Mesendoderm (in vitro differentiated cells): ENCODE measurements around the gene RNF11.

Experiments used
- DNase-seq: peaks from one replicate; pipeline ENCODE4 v3.0.0; 2013
- H2AK5ac ChIP-seq: 2 replicates; pipeline ENCODE4 v1.6.1; 2013; ENCODE audit warnings: low read length, inconsistent platforms
- H2BK120ac ChIP-seq: 2 replicates; pipeline ENCODE4 v1.6.1; 2013; ENCODE audit warnings: low read depth, mild to moderate bottlenecking, low read length, moderate library complexity, mixed read lengths
- H2BK15ac ChIP-seq: replicated peaks from 2 replicates; pipeline ENCODE4 v1.6.1; 2013; ENCODE audit warnings: low read depth, mild to moderate bottlenecking, moderate library complexity
- H2BK5ac ChIP-seq: 2 replicates; pipeline ENCODE4 v1.6.1; 2013; ENCODE audit warnings: low read length, inconsistent platforms
- H3K18ac ChIP-seq: 2 replicates; pipeline ENCODE4 v1.6.1; 2013; ENCODE audit warnings: mild to moderate bottlenecking, low read length, mixed read lengths
- H3K23ac ChIP-seq: one replicate; pipeline ENCODE4 v1.6.1; 2013; ENCODE audit warnings: low read length
- H3K27ac ChIP-seq: 2 replicates; pipeline ENCODE4 v1.5.1; 2013; ENCODE audit warnings: low read depth, mild to moderate bottlenecking, inconsistent platforms, low read length, moderate library complexity
- H3K27me3 ChIP-seq: 2 replicates; pipeline ENCODE4 v1.6.1; 2013; ENCODE audit warnings: low read length, control low read depth, mild to moderate bottlenecking, inconsistent platforms; ENCODE audit not compliant: insufficient read depth, poor library complexity
- H3K36me3 ChIP-seq: 2 replicates; pipeline ENCODE4 v1.6.1; 2013; ENCODE audit warnings: low read length, inconsistent platforms; ENCODE audit not compliant: control insufficient read depth, insufficient read depth
- H3K4ac ChIP-seq: one replicate; pipeline ENCODE4 v1.6.1; 2013; ENCODE audit warnings: low read depth, mild to moderate bottlenecking, low read length, moderate library complexity
- H3K4me1 ChIP-seq: 2 replicates; pipeline ENCODE4 v1.6.1; 2013; ENCODE audit warnings: low read depth, low read length, inconsistent platforms; ENCODE audit not compliant: control insufficient read depth
- H3K4me2 ChIP-seq: 2 replicates; pipeline ENCODE4 v1.6.1; 2013; ENCODE audit warnings: low read length
- H3K4me3 ChIP-seq: 2 replicates; pipeline ENCODE4 v1.5.1; 2013; ENCODE audit warnings: mild to moderate bottlenecking, low read length
- H3K56ac ChIP-seq: one replicate; pipeline ENCODE4 v1.6.1; 2013; ENCODE audit warnings: low read length
- H3K79me1 ChIP-seq: 2 replicates; pipeline ENCODE4 v1.6.1; 2013; ENCODE audit warnings: low read length, inconsistent platforms
- H3K79me2 ChIP-seq: 2 replicates; pipeline ENCODE4 v1.6.1; 2013; ENCODE audit warnings: mild to moderate bottlenecking, low read length; ENCODE audit not compliant: control insufficient read depth, insufficient read depth
- H3K9ac ChIP-seq: 2 replicates; pipeline ENCODE4 v1.6.1; 2013; ENCODE audit warnings: low read length, inconsistent platforms
- H4K5ac ChIP-seq: one replicate; pipeline ENCODE4 v1.6.1; 2013; ENCODE audit warnings: low read length
- H4K8ac ChIP-seq: one replicate; pipeline ENCODE4 v1.6.1; 2013; ENCODE audit warnings: low read depth, mild to moderate bottlenecking, control low read depth, low read length, moderate library complexity
- WGBS: extraction: QIAGEN DNeasy Blood & Tissue Kit; methylation state at CpG from one replicate; pipeline ENCODE4 v1.1.7; 2013; ENCODE audit warnings: low lambda C conversion rate, missing lambda C conversion rate; ENCODE audit not compliant: insufficient coverage; ENCODE audit errors: extremely low coverage; 5-methylcytosine and 5-hydroxymethylcytosine counted together

The RNF11 gene

DNA sequence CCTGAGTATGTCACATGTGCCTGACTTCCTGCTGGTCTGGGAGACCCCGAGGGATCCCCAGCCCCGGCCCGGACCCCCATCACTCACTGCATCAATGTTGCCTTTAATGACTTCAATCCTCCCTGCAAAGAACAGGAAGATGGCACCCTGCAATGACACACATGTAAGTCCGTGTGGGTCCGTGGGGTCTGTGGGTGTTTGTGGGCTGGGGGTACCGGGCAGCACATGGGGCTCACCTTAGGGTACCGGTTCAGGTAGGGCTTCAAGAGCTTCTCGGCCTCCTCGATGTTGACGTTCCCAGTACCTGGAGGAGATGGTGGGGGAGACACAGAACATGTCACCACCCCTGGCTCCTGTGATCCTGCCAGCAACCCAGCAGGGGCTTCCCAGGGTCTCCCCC, 66.2 kb downstream of the RNF11 start:
- no peak for DNase-seq
- Histone ChIP-seq H3K9ac (no peak overlapping the region), H3K4ac (no peak overlapping the region), H3K4me2 (no peak overlapping the region), H2BK15ac (no peak overlapping the region), H3K4me1 (no peaks in the 10 kb centered on the region), H3K79me2 (no peaks in the 10 kb centered on the region), H3K36me3 (no peaks in the 10 kb centered on the region), H3K56ac (no peak overlapping the region), H3K23ac (no peak overlapping the region), H4K8ac (no peak overlapping the region), H3K79me1 (no peaks in the 10 kb centered on the region), H3K27me3 (no peaks in the 10 kb centered on the region), H3K4me3 (no peak overlapping the region), H2AK5ac (no peak overlapping the region), H4K5ac (no peak overlapping the region), H3K18ac (no peak overlapping the region), H2BK5ac (no peak overlapping the region), H3K27ac (no peak overlapping the region), H2BK120ac (no peak overlapping the region)
- no CpG with 5 or more reads among the region's 10 CpGs for WGBS

GRCh38 chr1:51302746-51303145, 66.7 kb downstream of the RNF11 start:
- H3K23ac ChIP-seq, result no peak overlapping the region
- H3K4ac ChIP-seq, result no peak overlapping the region
- no peak overlapping the region for H2BK15ac ChIP-seq
- H3K36me3 ChIP-seq, result no peaks in the 10 kb centered on the region
- H2BK5ac ChIP-seq, result no peak overlapping the region
- H3K79me2 ChIP-seq, result no peaks in the 10 kb centered on the region
- H3K56ac ChIP-seq, result no peak overlapping the region
- no peaks in the 10 kb centered on the region for H3K27me3 ChIP-seq
- no peak overlapping the region for H2BK120ac ChIP-seq
- H3K4me2 ChIP-seq, result no peak overlapping the region
- no peak overlapping the region for H3K18ac ChIP-seq
- H3K27ac ChIP-seq, result no peak overlapping the region
- H2AK5ac ChIP-seq, result no peak overlapping the region
- no peak overlapping the region for H4K5ac ChIP-seq
- DNase-seq, result no peak
- no peak overlapping the region for H4K8ac ChIP-seq
- WGBS, result no CpG with 5 or more reads among the region's 7 CpGs
- no peaks in the 10 kb centered on the region for H3K4me1 ChIP-seq
- no peak overlapping the region for H3K4me3 ChIP-seq
- H3K79me1 ChIP-seq, result no peaks in the 10 kb centered on the region
- H3K9ac ChIP-seq, result no peak overlapping the region

DNA sequence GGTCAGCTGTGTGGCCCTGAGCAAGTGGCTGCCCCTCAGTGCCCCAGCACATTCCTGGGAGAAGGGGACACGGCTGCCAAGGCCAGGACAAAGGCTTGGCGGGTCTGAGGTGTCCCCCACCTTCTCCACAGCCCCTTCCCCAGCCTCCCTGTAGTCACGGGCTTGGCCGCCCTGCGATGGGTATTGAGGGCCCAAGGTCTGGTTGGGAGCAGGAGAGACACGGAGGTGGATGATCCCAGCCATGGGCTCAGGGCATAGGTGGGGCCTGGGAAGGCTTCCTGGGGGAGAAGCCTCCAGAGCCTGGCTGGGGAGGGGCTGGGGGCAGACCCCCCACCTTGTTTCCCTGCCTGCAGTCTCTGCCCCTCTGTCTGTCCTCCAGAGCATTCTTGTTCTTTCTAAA, 67.2 kb downstream of the RNF11 start:
- no peak overlapping the region for H3K4me2 ChIP-seq
- H4K8ac ChIP-seq, result no peak overlapping the region
- no peak overlapping the region for H3K18ac ChIP-seq
- H3K27me3 ChIP-seq, result no peaks in the 10 kb centered on the region
- H3K9ac ChIP-seq, result no peak overlapping the region
- no peak overlapping the region for H2BK15ac ChIP-seq
- no peak overlapping the region for H3K4ac ChIP-seq
- no CpG with 5 or more reads among the region's 6 CpGs for WGBS
- H2AK5ac ChIP-seq, result no peak overlapping the region
- no peak overlapping the region for H3K4me3 ChIP-seq
- no peaks in the 10 kb centered on the region for H3K4me1 ChIP-seq
- DNase-seq, result no peak
- H2BK5ac ChIP-seq, result no peak overlapping the region
- no peaks in the 10 kb centered on the region for H3K79me1 ChIP-seq
- no peak overlapping the region for H3K23ac ChIP-seq
- no peak overlapping the region for H4K5ac ChIP-seq
- H3K36me3 ChIP-seq, result no peaks in the 10 kb centered on the region
- no peak overlapping the region for H3K27ac ChIP-seq
- H3K56ac ChIP-seq, result no peak overlapping the region
- H3K79me2 ChIP-seq, result no peaks in the 10 kb centered on the region
- no peak overlapping the region for H2BK120ac ChIP-seq

DNA sequence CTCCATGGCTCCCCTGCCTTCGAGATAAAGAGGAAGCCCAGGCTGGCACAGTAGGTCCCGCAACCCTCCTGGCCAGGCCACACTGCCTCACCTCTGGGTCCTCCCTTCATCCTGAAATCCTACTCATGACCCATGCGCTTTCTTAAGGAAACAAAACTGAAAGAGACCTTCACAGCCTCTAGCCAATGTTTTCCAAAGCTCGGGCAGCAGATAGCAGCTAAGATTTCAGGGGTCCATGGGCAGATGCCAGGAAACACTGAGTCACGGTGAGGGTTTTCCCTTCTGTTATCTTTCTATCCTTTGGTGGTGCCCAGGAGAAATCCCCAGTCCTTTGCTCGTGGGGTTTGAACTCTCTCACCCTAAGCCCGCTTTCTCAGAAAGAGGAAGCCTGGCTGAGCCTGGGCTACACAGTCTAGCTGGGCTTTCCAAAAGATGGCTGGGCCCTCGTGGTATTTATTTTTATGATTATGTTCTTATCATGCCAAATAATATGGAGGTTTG, 67.7 kb downstream of the RNF11 start:
- Histone ChIP-seq H3K27me3 (no peaks in the 10 kb centered on the region), H2BK15ac (no peak overlapping the region), H3K56ac (no peak overlapping the region), H3K36me3 (no peaks in the 10 kb centered on the region), H2BK5ac (no peak overlapping the region), H3K27ac (no peak overlapping the region), H3K23ac (no peak overlapping the region), H4K8ac (no peak overlapping the region), H3K79me1 (no peaks in the 10 kb centered on the region), H3K4me3 (no peak overlapping the region), H3K9ac (no peak overlapping the region), H2BK120ac (no peak overlapping the region), H3K18ac (no peak overlapping the region), H3K79me2 (no peaks in the 10 kb centered on the region), H3K4ac (no peak overlapping the region), H2AK5ac (no peak overlapping the region), H3K4me1 (no peaks in the 10 kb centered on the region), H4K5ac (no peak overlapping the region), H3K4me2 (no peak overlapping the region)
- WGBS, result no CpG with 5 or more reads among the region's 8 CpGs
- DNase-seq, result no peak

GRCh38 chr1:51304360-51304759, 68.3 kb downstream of the RNF11 start:
- Histone ChIP-seq H3K4me3 (no peak overlapping the region), H2BK5ac (no peak overlapping the region), H2BK15ac (no peak overlapping the region), H3K36me3 (no peaks in the 10 kb centered on the region), H3K79me1 (no peaks in the 10 kb centered on the region), H3K18ac (no peak overlapping the region), H3K23ac (no peak overlapping the region), H4K5ac (no peak overlapping the region), H3K27ac (no peak overlapping the region), H4K8ac (no peak overlapping the region), H3K27me3 (no peaks in the 10 kb centered on the region), H3K4me1 (no peaks in the 10 kb centered on the region), H3K79me2 (no peaks in the 10 kb centered on the region), H2BK120ac (no peak overlapping the region), H3K4me2 (no peak overlapping the region), H3K56ac (no peak overlapping the region), H3K9ac (no peak overlapping the region), H2AK5ac (no peak overlapping the region), H3K4ac (no peak overlapping the region)
- DNase-seq, result no peak
- WGBS, result no CpG with 5 or more reads among the region's 1 CpG

DNA sequence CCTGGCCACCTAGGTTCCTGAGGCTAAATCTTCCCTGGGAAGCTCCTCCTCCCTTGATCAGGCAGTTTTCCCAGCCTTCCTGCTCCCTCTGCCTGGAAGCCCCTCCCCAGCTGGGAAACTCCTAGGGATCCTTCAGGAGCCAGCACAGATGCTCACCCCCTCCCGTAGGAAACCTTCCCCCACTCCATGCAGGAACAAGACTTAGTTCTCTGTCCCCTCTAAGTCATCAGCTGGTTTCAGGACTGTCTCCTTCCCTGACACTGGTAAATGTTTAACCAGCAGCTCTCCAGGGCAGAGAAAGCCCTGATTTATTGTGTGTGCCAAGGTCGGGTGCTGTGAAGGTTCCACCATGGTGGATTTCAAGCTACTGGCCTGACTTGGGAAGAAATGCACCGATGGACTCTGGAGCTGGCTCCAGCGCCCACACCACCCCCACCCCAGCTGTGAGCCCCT, 69.3 kb downstream of the RNF11 start:
- no peak overlapping the region for H3K4me3 ChIP-seq
- DNase-seq, result peak; percentile 40
- H3K36me3 ChIP-seq, result no peaks in the 10 kb centered on the region
- H2AK5ac ChIP-seq, result no peak overlapping the region
- no CpG with 5 or more reads among the region's 4 CpGs for WGBS
- no peaks in the 10 kb centered on the region for H3K27me3 ChIP-seq
- H2BK120ac ChIP-seq, result no peak overlapping the region
- H4K8ac ChIP-seq, result no peak overlapping the region
- H3K4me2 ChIP-seq, result no peak overlapping the region
- H3K79me1 ChIP-seq, result no peaks in the 10 kb centered on the region
- no peaks in the 10 kb centered on the region for H3K4me1 ChIP-seq
- H3K18ac ChIP-seq, result no peak overlapping the region
- no peak overlapping the region for H2BK5ac ChIP-seq
- no peak overlapping the region for H3K9ac ChIP-seq
- no peak overlapping the region for H3K27ac ChIP-seq
- H2BK15ac ChIP-seq, result no peak overlapping the region
- H3K4ac ChIP-seq, result no peak overlapping the region
- H3K23ac ChIP-seq, result no peak overlapping the region
- no peak overlapping the region for H3K56ac ChIP-seq
- H4K5ac ChIP-seq, result no peak overlapping the region
- no peaks in the 10 kb centered on the region for H3K79me2 ChIP-seq
